ENCODE results near the gene OR8H1.

Gene OR8H1

DNA sequence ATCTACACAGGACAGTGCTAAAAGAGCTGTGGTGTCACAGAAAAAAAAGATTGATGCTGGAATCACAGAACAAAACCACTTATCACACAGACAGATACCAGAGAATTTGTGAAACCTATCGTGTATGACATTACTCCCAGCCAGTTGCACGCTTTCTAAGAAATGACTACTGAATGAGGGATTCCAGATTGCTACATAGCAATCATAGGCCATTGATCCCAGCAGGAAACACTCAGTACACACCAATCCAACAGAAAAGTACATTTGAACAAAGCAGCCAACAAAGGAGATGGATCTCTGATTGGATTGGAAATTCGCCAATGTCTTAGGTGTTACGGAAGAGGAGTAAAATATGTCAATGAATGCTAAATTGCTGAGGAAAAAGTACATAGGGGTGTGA, 4.8 kb upstream of the OR8H1 start:
- no peak for DNase-seq (ENCODE audit: low read depth)
- no peak overlapping the region for H3K4me3 ChIP-seq (ENCODE audit: low read depth, low read length)
- TF ChIP-seq, protein P1, sequence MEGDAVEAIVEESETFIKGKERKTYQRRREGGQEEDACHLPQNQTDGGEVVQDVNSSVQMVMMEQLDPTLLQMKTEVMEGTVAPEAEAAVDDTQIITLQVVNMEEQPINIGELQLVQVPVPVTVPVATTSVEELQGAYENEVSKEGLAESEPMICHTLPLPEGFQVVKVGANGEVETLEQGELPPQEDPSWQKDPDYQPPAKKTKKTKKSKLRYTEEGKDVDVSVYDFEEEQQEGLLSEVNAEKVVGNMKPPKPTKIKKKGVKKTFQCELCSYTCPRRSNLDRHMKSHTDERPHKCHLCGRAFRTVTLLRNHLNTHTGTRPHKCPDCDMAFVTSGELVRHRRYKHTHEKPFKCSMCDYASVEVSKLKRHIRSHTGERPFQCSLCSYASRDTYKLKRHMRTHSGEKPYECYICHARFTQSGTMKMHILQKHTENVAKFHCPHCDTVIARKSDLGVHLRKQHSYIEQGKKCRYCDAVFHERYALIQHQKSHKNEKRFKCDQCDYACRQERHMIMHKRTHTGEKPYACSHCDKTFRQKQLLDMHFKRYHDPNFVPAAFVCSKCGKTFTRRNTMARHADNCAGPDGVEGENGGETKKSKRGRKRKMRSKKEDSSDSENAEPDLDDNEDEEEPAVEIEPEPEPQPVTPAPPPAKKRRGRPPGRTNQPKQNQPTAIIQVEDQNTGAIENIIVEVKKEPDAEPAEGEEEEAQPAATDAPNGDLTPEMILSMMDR (conservative IDR thresholded peaks at IDR 0.05; ENCODE audit: low read depth, low read length) = no peak

DNA sequence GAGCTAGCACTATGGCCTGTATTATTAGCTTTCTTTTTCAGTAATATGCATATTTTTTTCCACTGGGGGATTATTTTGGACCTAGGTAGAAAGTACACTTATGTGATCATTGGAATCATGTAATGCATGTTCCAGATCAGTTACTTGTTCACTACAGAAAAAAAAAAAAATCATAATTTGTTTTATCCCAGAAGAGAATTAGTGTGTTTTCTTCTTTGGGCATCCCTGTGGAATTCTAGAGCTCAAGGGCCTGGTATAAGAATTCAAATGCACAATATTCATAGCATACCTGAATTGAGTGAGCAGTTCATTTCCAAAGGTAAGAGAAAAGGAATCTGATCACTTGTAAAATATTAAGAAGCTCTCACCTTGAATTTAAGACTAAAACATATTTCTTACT, 18.2 kb downstream of the OR8H1 start, which contains the start of gene OR5T1:
Gene OR5T1, plus strand, starts transcription at position 301 of the 400 bp plus-strand sequence. CDS start 1,485 bp downstream, outside the sequence.
- H3K4me3 ChIP-seq (ENCODE audit: low read depth, low read length) = no peak within 1 kb of the TSS
- TF ChIP-seq, protein P1 (conservative IDR thresholded peaks at IDR 0.05; ENCODE audit: low read depth, low read length) = no peak
- no peak for DNase-seq (ENCODE audit: low read depth)

DNA sequence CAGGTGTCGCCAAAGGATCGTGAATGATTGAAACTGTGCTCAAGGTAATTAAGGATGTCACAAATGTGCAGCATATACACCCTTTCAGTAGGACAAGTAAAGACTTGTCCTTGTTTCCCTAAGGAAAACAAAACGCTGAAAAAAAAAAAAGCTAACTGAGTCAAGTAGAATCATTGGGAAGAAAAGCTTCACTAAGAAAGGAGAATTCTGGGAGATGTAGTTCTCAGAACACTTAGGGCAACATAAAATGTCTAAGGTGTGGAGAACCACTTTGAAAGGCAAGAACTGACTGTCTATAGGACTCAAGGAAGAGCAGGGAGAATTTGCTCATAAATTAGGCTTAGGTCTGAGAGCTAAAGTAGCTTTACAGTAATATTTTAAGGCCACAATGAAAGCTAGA, 21.0 kb downstream of the OR8H1 start:
- no peak overlapping the region for H3K4me3 ChIP-seq (ENCODE audit: low read depth, low read length)
- TF ChIP-seq, protein P1 (conservative IDR thresholded peaks at IDR 0.05; ENCODE audit: low read depth, low read length) = no peak
- no peak for DNase-seq (ENCODE audit: low read depth)

DNA sequence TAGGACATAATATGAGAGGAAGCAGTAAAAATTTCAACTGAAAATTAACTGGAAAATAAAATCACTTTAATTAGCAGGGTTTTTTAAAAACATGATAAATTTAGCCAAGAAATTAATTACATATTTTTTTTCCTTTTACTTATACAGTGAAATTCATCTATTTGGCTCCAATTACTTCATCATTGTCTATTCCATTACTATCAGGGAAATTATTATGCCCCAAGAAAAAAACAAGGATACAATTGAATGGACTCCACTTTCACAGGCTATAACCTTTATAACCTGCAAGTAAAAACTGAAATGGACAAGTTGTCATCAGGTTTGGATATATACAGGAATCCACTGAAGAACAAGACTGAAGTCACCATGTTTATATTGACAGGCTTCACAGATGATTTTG, 40.1 kb downstream of the OR8H1 start, which contains the start of gene OR5T3:
Gene OR5T3, plus strand, starts transcription at position 301 of the 400 bp plus-strand sequence. Its CDS starts 0 bp downstream, at position 301.
- DNase-seq (ENCODE audit: low read depth) = no peak
- no peak within 1 kb of the TSS for H3K4me3 ChIP-seq (ENCODE audit: low read depth, low read length)

More for the DNA sequence above, 40.1 kb downstream of the OR8H1 start, which contains the start of gene OR5T3:
- TF ChIP-seq, protein P1 (conservative IDR thresholded peaks at IDR 0.05; ENCODE audit: low read depth, low read length) = no peak
